Glomerular visceral epithelial cell (primary cell): ENCODE results near the gene OR51G2.
"Not testable (repeated sequence)": the region's sequence is repeated elsewhere in the genome, so short reads cannot be mapped to it uniquely, and the experiment has no call there.

ENCODE experiments used
- DNase-seq: peaks from one replicate; pipeline ENCODE4 v3.0.0-alpha.2; 2016; ENCODE audit errors: extremely low spot score

The OR51G2 gene

DNA sequence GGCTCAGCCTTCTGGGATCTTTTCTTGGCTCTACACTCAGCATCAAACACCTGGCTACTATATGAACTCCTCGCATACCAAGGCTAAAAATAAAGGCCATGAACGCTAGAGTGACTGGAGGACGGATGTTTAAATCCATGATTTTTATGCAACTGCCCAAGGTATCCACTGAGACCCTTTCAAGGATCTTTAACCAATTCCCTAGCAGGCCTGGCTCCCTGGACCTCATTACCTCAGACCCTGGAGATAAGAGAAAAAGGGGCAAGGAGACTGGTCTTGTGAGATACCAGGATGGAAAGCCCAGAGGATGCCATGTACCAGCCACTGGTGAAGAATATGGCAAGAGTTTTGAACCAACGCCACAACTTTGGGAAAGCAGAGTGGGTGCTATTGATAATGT, at the start of gene OR51G2:
Gene OR51G2, minus strand, starts transcription at position 101 of the 400 bp plus-strand sequence. CDS start 3,687 bp downstream, outside the sequence.
- no peak for DNase-seq

DNA sequence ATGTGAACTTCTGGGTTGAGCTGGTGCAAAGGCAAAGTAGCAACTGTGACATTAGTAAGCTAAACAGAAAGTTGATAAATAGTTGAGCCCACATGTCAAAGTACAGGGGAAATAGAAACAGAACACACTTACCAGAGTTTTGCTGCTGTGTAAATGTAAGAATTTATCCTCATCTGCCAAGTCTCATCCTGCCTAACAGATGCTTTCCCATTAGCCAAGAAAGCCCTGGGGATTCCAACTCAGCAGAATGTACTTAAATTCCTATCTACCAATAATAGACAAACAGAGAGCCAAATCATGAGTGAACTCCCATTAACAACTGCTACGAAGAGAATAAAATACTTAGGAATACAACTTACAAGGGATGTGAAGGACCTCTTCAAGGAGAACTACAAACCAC, 43.7 kb upstream of the OR51G2 start:
- no peak for DNase-seq

- no peak for DNase-seq
These were observed 41.7 kb upstream of the OR51G2 start for GRCh38 chr11:4960877-4961276.

- DNase-seq = no peak
These were observed 38.2 kb upstream of the OR51G2 start for GRCh38 chr11:4957396-4957795.

DNA sequence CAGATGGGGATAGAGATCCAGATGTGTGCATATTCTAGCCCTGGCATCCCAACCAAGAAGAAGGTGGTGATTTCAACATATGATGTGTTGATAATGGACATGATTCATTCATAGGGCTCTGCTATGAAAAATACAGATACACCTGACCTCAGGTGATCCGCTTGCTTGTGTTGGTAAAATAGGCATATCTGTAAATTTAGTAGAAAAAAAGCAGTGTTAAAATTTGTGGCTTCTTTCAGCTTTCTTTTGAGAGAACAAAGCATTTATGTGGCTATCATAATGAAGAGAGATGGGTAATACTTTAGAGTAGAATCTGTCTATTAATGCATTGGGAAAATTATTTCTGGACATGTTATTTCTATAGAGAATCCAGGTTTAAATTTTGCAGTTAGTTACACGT, 36.5 kb upstream of the OR51G2 start, which contains the start of gene OR51A2:
Gene OR51A2, minus strand, starts transcription at position 101 of the 400 bp plus-strand sequence. Its CDS starts 0 bp downstream, at position 101.
- not testable (repeated sequence) for DNase-seq

DNA sequence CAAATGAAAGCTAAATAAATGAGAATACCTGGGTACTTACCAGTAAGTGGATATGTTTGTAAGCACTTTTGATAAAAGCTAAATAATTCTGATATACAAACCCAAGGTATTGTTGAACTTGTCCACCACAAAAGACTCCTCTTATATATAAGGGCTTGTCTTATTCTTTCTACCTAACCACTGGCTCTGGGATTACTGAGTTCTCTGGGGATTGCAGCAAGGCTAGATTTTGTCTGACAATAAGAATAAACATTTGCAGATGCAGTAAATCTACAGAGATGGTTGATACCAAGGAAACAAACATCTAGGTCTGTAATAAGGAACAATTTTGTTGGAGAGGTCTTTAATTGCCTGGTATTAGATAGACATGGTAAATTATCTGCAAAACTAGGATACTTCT, 28.4 kb upstream of the OR51G2 start, which contains the start of gene OR51A4:
Gene OR51A4, minus strand, starts transcription at position 101 of the 400 bp plus-strand sequence. CDS start 505 bp downstream, outside the sequence.
- DNase-seq = no peak

DNA sequence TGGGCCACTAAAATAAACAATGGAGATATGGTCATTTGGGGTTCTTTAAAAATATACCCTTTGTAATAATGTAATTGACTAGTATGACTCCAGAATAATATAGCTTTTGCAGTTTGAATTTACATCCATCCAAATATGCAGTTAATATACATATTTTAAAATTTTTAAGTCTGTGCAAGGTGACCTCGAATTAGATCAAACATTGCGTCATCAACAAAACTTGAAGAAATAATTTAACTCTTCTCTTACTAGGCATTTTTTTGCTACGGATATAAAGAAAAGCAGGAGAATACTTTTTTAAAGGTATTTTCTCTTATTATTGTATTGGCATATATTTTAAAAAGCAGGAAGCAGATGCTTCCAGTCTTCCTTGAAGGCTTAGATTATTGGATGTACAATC, 17.6 kb upstream of the OR51G2 start:
- no peak for DNase-seq

DNA sequence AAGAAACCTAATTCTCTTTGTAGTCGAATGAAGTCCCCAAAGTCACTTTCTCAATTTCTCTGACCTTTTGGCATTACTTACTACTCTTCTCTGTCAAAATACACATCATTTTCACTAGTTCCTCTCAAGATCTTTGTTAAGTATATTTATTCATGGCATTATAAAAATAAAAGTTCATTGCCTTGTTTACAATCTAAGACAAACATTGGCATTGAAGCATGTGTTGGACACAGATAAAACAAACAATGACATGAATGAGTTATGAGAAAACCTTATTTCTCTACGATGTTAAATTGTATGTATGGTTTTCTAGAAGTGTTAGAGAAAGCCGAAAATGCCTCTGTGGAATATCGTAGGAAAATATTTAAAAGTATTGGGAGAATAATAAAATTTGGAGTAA, 13.6 kb upstream of the OR51G2 start:
- no peak for DNase-seq

GRCh38 chr11:4926608-4927007, 7.5 kb upstream of the OR51G2 start:
- no peak for DNase-seq

GRCh38 chr11:4924239-4924638, 5.1 kb upstream of the OR51G2 start, which contains the start of gene OR51G1:
TSS of gene OR51G1 (minus strand) at chr11:4924339. CDS start at chr11:4924339, 0 bp downstream.
- DNase-seq = no peak

DNA sequence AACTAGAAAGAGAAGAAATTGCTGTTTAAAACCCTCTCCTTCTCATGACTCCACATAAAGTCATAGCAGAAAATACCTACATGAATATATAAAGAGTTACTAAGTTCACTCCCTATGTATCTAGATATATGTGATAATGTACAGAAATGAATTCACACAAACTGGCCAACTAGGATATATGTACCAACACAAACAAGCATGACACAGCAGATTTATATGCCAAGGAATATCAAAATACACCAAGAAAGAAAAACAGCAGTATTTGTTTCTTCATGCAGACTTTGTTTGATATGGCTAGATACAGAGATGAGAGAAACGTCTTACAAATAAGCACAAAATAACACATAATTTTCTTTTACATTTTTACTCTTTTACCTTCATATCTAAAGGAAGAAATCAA, 3.2 kb upstream of the OR51G2 start:
- DNase-seq = no peak

DNA sequence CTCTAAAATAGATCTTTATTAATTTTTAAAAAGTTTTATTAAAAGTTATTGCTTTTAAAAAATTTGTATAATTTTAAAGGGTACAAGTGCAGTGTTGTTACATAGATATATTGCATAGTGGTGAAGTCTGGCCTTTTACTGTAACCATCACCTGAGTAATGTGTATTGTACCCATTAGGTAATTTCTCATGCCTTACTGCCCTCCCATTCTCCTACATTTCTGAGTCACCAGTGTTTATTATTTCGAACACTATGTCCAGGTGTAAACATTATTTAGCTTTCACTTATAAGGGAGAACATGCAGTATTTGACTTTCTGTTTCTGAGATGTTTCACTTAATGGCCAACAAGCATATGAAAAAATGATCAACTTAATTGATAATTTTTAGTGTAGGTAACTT, 2.6 kb upstream of the OR51G2 start:
- DNase-seq = no peak

DNA sequence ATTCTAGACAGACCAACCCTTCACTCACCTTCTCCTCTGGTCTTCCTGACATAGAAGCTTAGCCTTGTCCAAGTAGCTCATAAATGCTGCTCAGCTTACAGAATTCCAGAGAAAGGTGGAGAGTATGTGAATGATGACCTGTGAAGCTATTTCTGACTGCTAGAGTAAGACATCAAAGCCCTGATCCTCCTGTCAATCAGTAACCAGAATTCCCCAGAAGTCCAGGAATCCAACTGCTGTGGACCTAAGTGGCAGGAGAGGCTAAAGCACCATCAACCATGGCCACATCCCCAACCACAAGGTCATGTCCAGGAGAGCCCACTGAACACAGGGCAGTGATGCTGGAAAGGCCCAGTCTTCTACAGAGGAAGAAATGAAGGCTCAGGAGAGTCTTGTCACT, 2.6 kb downstream of the OR51G2 start:
- DNase-seq = no peak

- DNase-seq = no peak
These were observed 15.7 kb downstream of the OR51G2 start, which contains the start of gene OR51A7 for GRCh38 chr11:4903484-4903883. TSS of gene OR51A7 (plus strand) at chr11:4903783. CDS start at chr11:4907370, 3,587 bp downstream.

DNA sequence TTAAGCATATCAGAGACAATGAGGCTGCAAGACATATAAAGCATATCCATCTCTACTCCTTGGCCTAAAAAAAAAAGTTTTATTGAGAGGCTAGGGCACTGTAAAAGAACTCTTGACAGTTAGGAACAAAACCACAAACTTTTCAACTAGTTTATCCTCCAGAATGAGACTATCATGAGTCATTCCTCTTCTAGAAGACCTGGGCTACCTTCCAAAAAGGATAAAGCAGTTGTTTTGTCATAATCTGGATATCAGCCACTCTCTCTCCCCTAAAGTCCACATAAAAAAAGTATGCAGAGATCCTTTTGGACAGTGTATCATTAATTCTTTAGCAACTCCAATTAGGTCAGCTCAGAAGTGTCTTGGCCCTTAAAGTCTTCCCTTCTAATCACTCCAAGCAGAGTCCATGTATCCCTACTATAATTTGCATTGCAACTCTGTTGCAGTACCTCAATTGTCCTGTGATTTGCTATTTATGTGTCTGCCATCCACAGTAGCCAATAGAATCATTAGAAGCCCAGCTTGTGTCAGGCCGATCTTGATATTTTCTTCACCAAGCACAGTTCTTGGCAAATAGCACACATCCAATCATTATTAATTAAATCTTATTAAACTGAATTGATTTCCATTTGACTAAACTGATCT, 27.0 kb downstream of the OR51G2 start:
- DNase-seq = peak; percentile 26

DNA sequence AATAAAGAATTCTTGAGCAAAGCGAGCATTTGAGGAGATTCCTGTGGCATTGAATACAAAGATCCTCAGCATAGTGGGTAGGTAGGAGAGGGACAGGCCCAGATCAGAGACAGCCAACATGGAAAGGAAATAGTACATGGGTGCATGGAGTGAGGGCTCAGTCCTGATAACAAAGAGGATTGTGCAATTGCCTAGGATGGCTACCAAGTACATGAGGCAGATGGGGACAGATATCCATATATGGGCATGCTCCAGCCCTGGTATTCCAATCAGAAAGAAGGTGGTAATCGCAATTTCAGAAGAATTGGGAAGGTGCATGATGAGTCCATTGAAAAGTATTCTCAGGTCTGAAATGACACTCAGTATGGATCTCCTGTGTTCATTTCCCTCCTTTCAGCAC, 28.9 kb downstream of the OR51G2 start:
- no peak for DNase-seq

DNA sequence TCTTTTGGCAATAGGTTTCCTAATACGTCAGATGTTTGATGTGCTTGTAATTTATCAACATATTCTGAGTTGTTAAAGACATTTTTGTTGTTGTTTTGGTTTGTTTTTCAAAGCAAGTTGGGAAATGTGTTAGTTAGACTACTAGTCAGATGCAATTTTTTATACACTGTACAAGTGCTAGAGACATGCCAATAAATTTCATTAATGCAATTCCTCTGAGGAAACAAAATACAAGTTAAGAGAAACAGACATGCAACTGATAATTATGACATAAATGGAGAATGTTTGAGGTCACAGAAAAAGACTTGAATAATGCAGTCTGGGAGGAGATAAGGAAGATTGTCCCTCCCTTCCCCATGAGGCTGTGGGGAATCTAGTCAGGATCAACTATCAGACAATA, 31.6 kb downstream of the OR51G2 start:
- DNase-seq = no peak

DNA sequence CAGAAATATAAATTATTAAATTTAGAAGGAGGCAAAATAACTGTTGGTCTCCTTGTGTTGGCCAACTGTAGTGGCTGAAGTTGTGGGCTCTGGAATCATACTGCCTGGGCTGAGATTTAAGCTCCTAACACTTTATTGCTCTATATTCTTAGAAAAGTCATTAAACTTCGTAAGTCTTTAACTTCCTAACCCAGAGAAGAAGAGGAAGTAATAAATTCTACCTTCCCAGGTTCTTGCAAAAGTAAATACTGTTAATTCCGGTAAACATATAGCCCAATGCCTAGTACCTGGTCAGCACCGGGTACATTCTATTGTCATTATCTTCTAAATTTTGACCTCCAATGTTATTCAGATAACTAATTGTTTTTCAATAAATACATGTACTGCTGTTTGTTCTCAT, 33.0 kb downstream of the OR51G2 start:
- no peak for DNase-seq

- DNase-seq = no peak
These were observed 34.8 kb downstream of the OR51G2 start for GRCh38 chr11:4884361-4884760.

- DNase-seq = no peak
These were observed 36.6 kb downstream of the OR51G2 start for GRCh38 chr11:4882543-4882942.

GRCh38 chr11:4881860-4882500, 37.2 kb downstream of the OR51G2 start, which contains the start of gene OR51T1:
TSS of gene OR51T1 (plus strand) at chr11:4881900. CDS start at chr11:4881900, 0 bp downstream.
- no peak for DNase-seq

DNA sequence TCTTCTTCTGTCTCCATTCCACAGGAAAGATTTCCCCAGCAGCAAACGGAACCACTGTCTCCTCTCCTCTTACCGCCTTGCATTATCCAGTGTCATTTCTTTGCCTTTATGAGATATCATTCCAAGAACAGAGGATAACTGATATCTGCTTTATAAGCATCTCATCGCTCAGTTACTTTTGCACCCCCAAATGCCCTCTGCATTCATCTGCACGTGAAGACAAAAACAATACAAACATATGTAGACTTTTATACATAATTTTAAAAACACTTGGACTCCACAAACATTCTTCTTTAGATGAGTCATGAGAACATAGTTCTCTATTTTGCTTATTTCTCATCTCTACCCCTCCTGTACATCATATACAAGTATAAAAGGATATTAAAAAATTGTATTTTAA, 38.0 kb downstream of the OR51G2 start:
- DNase-seq = no peak

DNA sequence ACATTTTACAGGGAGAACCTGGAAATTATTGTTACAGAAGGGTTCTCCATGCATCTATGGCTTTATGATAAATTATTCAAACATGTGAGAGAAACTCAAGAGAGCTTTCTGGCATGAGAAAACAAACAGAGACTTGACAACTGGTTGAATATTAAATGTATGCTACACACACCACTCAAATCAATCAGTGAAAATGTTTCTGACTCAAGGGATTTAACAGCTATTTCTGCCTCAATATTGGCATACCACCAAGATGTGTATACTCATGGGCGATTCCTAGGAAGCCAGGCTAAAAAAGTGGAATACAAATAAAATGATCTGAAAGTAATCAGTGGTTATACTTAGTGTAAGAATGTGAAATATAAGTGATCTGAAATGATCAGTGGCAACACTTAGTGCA, 53.3 kb downstream of the OR51G2 start:
- no peak for DNase-seq
